Coronary artery (tissue), 2 donors: ENCODE results near the gene GUCY2D.

Experiments
- DNase-seq: peaks from one replicate; pipeline ENCODE4 v3.0.0-alpha.2; 2017; ENCODE audit warnings: low spot score
- H3K27ac ChIP-seq, 2 donors: fragments of 200-600 bp; sonication (generic); one replicate each; pipeline ENCODE4 v1.5.1; 2016 to 2019
- H3K4me3 ChIP-seq: fragments of 200-600 bp; sonication (generic); 2 replicates; pipeline ENCODE4 v1.5.1; 2016; ENCODE audit warnings: mild to moderate bottlenecking, moderate library complexity
- TF ChIP-seq, protein P1 (sequence below): fragments of 200-600 bp; sonication (generic); IDR thresholded peaks from one replicate; pipeline ENCODE4 v1.5.1; 2019; ENCODE audit warnings: antibody characterized with exemption

Gene GUCY2D

DNA sequence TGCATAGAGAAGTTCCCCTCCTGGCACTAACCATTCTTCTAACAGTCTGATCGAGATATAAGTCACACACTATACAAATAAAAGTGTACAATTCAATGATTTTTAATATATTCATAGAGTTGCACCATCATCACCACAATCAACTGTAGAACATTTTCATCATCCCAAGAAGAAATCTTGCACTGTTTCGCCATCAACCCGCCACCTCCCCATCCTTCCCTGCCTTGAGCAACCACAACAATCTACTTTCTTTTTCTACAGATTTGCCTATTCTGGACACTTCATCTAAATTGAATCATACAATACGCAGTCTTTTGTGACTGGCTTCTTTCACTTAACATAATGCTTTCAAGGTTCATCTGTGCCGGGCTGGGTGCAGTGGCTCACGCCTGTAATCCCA lies 33.0 kb upstream of the GUCY2D start:
- DNase-seq = no peak
- TF ChIP-seq, protein P1, sequence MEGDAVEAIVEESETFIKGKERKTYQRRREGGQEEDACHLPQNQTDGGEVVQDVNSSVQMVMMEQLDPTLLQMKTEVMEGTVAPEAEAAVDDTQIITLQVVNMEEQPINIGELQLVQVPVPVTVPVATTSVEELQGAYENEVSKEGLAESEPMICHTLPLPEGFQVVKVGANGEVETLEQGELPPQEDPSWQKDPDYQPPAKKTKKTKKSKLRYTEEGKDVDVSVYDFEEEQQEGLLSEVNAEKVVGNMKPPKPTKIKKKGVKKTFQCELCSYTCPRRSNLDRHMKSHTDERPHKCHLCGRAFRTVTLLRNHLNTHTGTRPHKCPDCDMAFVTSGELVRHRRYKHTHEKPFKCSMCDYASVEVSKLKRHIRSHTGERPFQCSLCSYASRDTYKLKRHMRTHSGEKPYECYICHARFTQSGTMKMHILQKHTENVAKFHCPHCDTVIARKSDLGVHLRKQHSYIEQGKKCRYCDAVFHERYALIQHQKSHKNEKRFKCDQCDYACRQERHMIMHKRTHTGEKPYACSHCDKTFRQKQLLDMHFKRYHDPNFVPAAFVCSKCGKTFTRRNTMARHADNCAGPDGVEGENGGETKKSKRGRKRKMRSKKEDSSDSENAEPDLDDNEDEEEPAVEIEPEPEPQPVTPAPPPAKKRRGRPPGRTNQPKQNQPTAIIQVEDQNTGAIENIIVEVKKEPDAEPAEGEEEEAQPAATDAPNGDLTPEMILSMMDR = no peak
- no peak overlapping the region for H3K27ac ChIP-seq
- no peak overlapping the region for H3K4me3 ChIP-seq

DNA sequence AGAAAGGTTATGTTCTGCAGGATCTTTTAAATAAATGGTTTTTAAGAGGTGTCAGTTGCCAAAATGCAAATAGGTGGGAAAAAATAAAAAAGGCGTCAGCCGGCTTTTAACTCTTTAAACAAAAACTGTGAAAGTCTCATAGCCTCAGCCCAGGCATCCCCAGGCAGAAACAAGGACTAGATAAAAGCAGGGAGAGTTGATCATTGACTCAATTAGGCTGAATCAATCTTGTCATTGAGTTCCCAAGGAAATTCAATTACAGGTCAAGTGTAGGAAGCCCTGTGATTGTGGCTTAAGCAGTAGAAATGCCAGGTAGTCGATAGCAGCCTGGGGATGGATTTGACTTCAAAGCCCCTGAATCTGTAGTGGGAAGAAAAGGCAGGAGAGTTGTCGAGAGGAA lies 30.8 kb upstream of the GUCY2D start:
- TF ChIP-seq, protein P1 = no peak

DNA sequence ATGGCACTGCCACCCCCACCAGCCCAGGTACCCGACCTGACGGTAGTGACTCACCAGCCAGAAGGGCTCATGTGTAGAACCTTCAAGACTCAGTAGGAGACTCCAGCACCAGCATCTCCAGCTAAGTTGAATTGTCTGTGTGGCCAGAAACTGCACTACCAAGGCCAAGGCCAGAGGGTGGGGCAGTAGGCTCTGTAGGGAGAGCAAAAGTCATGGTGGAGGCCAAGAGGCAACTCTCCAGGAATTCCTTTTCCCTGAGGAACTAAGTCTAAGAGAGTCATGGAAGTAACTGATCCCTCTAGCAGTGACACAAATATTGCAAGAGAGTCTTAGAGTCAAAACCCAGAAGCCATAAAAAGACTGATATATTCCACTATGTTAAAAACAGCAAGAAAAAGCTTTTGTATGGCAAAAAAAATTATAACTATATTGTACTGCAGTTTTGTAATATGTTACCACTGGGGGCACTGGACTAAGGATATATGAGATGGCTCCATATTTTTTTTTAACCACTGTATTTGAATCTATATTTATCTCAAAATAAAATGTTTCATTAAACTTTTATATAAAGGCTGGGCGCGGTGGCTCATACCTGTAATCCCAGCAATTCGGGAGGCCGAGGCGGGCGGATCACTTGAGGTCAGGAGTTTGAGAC lies 30.2 kb upstream of the GUCY2D start:
- no peak overlapping the region for H3K27ac ChIP-seq
- no peak overlapping the region for H3K4me3 ChIP-seq
- TF ChIP-seq, protein P1 = no peak
- no peak for DNase-seq

More for the DNA sequence above, 30.8 kb upstream of the GUCY2D start:
- no peak for DNase-seq
- H3K4me3 ChIP-seq = no peak overlapping the region
- H3K27ac ChIP-seq = no peak overlapping the region

DNA sequence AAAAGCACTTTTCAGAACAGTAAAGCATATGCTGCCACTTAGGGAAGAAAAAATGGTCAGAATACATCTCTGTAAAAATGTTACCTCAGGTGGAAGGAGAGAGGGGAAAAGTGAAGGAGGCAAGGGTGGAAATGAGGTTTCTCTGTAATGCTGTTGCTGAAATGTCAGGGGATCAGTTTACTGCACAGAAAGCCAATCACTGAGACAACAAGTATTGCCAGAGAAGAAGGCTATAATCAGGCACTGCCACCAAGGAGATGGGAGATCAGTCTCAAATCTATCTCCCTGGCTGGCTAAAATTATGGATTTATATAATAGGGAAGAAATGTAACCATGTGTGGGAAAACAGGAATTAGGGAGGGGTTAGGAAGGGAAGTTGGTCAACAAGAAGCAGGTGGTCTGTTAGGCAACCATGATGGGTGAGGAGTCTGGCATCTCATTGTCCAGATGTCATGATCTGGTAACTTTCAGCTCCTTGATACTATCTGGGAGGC lies 27.7 kb upstream of the GUCY2D start:
- no peak overlapping the region for H3K27ac ChIP-seq
- DNase-seq = no peak
- TF ChIP-seq, protein P1 = no peak
- no peak overlapping the region for H3K4me3 ChIP-seq

DNA sequence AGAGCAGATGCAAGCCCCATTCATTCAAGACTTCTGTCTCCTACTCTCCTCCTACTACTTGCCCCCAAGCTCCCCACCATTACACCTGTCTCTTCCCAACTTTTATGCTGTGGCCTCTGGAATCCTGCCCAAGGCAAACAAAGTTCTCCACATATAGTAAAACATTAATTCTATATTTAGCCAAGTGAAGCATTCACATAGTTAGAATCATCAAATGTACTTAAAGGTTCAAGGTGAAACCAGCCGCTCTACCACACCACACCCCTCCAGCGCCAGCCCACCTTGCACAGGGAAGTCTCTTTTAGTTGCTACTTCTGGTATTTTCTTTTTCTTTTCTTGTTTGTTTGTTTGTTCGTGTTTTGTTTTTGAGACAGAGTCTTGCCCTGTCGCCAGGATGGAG lies 25.4 kb upstream of the GUCY2D start:
- Histone ChIP-seq H3K4me3 (no peak overlapping the region), H3K27ac (no peak overlapping the region)
- TF ChIP-seq, protein P1 = no peak
- no peak for DNase-seq

DNA sequence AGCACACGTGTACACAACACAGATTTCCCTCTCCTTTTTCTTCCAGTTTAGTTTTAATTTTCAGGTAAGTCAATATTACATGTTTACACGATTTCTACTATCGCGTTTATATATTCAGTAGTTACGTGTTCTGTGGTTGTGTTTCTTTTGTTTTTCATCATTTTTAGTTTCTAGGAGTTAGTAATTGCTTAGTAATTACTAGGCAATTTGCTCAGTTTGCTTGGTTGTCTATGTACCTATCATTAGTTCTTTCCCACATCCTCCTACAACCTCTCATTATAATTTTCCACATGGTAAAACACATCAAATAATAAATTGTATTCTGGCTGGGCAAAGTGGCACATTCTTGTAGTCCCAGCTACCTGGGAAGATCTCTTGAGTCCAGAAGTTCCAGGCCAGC lies 24.6 kb upstream of the GUCY2D start:
- H3K4me3 ChIP-seq = no peak overlapping the region
- TF ChIP-seq, protein P1 = no peak
- no peak overlapping the region for H3K27ac ChIP-seq
- no peak for DNase-seq

DNA sequence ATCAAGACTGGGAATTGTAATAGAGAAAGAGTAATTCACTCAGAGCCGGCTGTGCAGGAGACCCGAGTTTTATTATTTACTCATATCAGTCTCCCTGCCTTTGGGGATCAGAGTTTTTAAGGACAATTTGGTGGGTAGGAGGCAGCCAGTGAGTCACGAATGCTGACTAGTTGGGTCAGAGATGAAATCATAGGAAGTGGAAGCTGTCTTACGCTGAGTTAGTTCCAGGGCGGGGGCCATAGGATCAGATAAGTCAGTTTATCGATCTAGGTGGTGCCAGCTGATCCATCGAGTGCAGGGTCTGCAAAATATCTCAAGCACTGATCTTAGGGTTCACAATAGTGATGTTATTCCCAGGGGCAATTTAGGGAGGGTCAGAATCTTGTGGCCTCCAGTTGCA lies 20.2 kb upstream of the GUCY2D start:
- no peak overlapping the region for H3K27ac ChIP-seq
- DNase-seq = no peak
- no peak overlapping the region for H3K4me3 ChIP-seq
- TF ChIP-seq, protein P1 = no peak
